Measurements from ENCODE around the gene FHAD1. TPM values are rescaled to one million over a fixed set of nuclear protein-coding genes. Genes with fewer than 3 reads are reported as not detected.

FHAD1 gene
- total RNA-seq, 1 donor: 0.63 TPM

GRCh38 chr1:15343729-15344128 lies 96.7 kb downstream of the FHAD1 start:
- TF ChIP-seq CTCF (IDR thresholded peaks at IDR 0.05; ENCODE audit: insufficient read depth, low read length): no peak
- peak; percentile 72 for DNase-seq (ENCODE audit: low read depth)

GRCh38 chr1:15344380-15344779 lies 97.4 kb downstream of the FHAD1 start:
- TF ChIP-seq CTCF (IDR thresholded peaks at IDR 0.05; ENCODE audit: insufficient read depth, low read length): no peak

More at GRCh38 chr1:15343729-15344128, 96.7 kb downstream of the FHAD1 start:
- H3K4me3 ChIP-seq (ENCODE audit: low read depth, low read length): no peak overlapping the region

GRCh38 chr1:15344800-15345704 lies 98.0 kb downstream of the FHAD1 start:
- no peak for TF ChIP-seq CTCF (IDR thresholded peaks at IDR 0.05; ENCODE audit: insufficient read depth, low read length)
- no peak overlapping the region for H3K4me3 ChIP-seq (ENCODE audit: low read depth, low read length)
- no peak for DNase-seq (ENCODE audit: low read depth)

More at GRCh38 chr1:15344380-15344779, 97.4 kb downstream of the FHAD1 start:
- no peak overlapping the region for H3K4me3 ChIP-seq (ENCODE audit: low read depth, low read length)
- no peak for DNase-seq (ENCODE audit: low read depth)

GRCh38 chr1:15345705-15346345 lies 98.8 kb downstream of the FHAD1 start:
- H3K4me3 ChIP-seq (ENCODE audit: low read depth, low read length): no peak overlapping the region
- no peak for TF ChIP-seq CTCF (IDR thresholded peaks at IDR 0.05; ENCODE audit: insufficient read depth, low read length)
- DNase-seq (ENCODE audit: low read depth): no peak

GRCh38 chr1:15346346-15347030 lies 99.5 kb downstream of the FHAD1 start:
- H3K4me3 ChIP-seq (ENCODE audit: low read depth, low read length): no peak overlapping the region
- TF ChIP-seq CTCF (IDR thresholded peaks at IDR 0.05; ENCODE audit: insufficient read depth, low read length): no peak
- DNase-seq (ENCODE audit: low read depth): no peak

GRCh38 chr1:15347182-15347581 lies 100.2 kb downstream of the FHAD1 start:
- DNase-seq (ENCODE audit: low read depth): no peak
- TF ChIP-seq CTCF (IDR thresholded peaks at IDR 0.05; ENCODE audit: insufficient read depth, low read length): no peak
- H3K4me3 ChIP-seq (ENCODE audit: low read depth, low read length): no peak overlapping the region
